HG02973 (cell line): ENCODE data around the gene TBRG1.

ENCODE experiments used
- ATAC-seq: cut with Tn5 transposase; IDR thresholded peaks from one replicate; pipeline ENCODE4 v1.9.1; 2021; ENCODE audit warnings: moderate library complexity; ENCODE audit not compliant: unreplicated experiment

The TBRG1 gene

GRCh38 chr11:124612045-124612444 is 10.6 kb upstream of the TBRG1 start:
- ATAC-seq = peak; percentile 62

GRCh38 chr11:124612567-124613246 is 10.0 kb upstream of the TBRG1 start:
- no peak for ATAC-seq

DNA sequence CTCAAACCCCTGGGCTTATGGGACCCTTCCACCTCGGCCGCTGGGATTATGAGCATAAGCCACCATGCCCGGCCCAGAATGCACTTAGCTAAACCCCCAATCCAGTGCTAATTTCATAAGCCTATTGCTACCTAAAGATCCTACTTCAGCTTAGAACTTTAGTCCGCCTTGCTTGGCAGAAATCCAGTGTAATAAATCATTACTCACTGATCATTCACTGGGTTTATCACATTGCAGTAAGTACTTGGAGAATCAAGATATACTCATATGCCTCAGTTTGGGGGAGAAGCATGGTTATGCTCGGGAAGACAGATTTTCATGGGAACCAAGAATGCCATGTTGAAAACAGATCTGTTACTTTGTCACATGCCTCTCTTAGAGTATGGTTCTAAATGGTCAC is 3.8 kb upstream of the TBRG1 start:
- ATAC-seq = no peak

- ATAC-seq = no peak
Measured at GRCh38 chr11:124623861-124624525, 1.3 kb downstream of the TBRG1 start.

DNA sequence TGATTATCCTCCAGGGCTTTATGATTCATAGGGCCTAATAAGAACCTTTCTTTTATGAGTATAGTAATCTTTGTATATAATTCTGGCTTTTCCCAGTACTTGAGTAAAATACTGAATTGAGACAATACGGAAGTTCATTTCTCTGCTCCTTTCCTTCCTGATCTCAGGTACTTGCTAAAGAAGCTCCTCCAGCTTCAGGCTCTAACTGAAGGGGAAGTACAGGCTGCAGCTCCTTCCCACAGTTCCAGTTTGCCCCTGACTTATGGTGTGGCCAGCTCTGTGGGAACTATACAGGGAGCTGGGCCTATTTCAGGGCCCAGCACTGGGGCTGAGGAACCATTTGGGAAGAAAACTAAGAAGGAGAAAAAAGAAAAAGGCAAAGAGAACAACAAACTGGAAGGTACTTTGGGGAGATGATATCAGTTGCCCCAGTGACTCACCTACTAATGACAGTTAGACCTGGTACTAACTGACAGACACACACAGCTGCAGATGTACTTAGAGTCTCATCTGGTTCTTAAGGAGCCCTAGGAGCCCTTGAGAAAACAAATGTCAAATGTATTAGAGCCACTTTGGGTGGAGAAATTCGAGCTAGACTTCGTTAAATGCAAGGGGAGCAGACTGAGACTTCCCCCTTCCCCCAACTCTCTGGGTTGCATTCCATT is 3.0 kb downstream of the TBRG1 start:
- no peak for ATAC-seq

DNA sequence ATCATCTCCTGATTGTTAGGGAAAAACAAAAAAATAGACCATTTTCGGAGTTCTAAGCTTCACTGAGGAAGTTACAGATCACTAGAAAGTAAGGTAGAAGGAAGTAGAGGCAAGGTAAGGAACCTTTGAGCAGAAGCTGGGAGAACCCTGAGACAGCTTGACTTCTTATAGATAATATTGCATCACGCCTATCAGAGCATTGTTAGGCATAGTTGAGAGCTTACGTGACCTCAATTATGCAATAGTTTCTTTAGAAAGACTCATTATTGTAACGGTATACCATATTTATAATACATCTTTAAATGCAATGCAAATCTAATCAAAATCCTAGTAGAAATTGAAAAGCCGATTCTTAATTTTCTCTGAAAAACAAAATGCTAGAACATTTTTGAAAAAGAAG is 4.9 kb downstream of the TBRG1 start:
- no peak for ATAC-seq

DNA sequence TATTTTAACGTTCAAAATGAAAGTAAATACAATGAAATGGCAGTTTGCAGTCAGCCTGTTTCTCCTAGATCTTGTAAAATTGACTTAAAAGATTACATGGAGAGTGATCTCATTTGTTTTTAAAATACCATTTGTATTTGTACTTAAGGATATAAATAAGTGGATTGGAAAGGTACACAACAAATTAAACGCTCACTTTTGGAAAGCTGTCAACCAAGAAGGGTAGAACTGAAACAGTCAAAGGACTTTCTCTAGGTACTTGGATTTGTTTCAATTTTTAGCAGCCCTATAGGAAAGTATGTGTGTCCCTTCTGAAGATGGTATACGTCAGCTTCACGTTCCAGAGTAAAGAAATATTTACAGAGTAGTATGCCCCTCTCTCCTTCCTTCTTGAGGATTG is 7.3 kb downstream of the TBRG1 start:
- no peak for ATAC-seq

DNA sequence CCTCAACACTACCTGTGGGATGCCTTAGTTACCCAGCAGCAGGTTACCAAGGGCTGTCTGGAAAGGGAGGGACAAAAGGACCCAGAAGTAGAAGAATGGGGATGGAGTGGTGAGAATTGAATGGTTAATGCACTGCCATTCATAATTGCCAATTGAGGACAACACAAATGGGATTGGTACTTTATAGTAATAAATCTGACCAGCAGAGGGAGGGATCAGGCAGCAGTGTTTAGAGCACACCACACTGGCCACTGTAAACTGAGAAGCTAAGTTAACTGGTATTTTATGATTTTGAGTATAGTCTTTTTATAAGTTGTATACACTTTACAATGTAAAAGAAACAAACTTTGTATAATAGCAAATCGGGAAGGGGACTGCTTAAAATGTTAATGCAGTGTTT is 10.7 kb downstream of the TBRG1 start:
- no peak for ATAC-seq

- ATAC-seq = no peak
Measured at GRCh38 chr11:124635932-124636331, 13.3 kb downstream of the TBRG1 start.

DNA sequence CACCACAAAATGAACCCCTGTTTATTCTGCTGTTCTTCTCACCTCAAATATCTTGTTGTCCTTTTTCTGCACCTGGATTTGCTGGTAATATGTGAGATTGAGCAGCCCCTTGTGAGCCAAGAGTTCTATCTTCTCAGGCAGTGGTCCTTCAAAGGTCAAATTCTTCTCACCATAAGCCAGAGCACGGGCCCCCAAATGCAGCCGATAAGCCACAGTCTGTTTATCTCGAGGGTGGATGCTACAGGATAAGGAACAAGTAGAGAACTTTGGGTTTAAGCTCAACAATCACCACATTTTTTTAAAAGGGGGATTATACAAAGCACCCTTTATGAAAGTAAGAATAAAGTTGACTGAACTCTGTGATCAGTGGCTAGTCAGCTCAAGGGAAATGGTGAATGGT is 15.8 kb downstream of the TBRG1 start:
- ATAC-seq = no peak

GRCh38 chr11:124639186-124639585 is 16.5 kb downstream of the TBRG1 start:
- ATAC-seq = no peak

DNA sequence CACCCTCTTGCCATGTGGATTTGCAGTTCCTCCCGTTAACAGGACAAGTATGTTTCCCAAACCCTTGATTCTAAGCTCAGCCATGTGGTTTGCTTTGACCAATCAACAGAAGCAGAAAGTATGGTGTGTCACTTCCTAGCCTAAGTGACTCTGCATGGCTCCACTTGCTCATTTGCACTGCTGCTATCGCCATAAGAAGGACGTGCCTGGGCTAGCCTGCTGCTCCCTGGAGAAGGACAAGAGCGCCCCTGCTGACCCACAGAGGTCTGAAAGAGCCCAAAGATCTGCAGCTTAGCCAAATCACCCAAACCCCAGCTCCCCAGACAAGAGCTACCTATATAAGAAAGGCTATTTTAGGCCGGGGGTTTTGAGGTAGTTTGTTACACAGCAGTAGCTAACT is 18.0 kb downstream of the TBRG1 start:
- no peak for ATAC-seq

DNA sequence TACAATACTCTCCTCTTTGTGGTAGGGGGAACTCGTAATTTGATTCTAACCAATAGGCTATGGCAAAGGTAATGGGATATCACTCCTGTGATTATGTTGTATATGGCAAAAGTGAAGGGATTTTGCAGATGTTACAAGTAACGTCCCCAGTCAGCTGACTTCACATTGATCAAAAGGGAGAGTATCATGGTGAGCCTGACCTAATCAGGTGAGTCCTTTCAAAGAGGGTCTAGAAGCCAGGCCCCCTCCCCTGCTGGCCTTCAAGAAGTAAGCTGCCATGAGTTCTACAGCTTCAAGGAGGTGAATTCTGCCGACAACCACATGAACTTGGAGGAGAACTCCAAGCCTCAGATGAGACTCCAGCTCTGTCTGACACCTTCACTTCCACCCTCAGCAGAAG is 20.0 kb downstream of the TBRG1 start:
- no peak for ATAC-seq

DNA sequence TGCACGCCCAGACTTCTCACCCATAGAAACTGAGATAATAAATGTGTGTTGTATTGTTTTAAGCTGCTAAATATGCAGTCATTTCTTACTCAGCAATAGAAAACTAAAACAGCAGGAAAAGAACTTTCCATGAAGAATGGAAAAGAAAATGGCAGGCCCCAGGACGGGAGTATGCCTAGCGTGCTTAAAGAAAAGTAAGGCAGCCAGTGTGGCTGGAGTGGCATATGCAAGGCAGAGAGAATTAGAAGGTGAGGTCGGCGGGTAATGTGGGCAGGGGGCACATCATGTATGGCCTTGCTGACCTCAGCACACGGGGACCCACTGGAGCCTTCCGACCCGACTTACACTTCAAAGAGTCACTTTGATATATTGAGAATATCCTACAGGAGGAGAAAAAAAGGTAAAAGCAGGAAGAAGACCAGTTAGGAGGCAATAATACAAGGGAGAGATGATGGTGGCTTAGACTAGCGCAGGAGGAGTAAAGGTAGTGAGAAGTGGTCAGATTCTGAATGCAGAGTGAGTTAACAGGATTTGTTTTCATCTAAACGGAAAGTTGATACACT is 20.5 kb downstream of the TBRG1 start:
- ATAC-seq = no peak

DNA sequence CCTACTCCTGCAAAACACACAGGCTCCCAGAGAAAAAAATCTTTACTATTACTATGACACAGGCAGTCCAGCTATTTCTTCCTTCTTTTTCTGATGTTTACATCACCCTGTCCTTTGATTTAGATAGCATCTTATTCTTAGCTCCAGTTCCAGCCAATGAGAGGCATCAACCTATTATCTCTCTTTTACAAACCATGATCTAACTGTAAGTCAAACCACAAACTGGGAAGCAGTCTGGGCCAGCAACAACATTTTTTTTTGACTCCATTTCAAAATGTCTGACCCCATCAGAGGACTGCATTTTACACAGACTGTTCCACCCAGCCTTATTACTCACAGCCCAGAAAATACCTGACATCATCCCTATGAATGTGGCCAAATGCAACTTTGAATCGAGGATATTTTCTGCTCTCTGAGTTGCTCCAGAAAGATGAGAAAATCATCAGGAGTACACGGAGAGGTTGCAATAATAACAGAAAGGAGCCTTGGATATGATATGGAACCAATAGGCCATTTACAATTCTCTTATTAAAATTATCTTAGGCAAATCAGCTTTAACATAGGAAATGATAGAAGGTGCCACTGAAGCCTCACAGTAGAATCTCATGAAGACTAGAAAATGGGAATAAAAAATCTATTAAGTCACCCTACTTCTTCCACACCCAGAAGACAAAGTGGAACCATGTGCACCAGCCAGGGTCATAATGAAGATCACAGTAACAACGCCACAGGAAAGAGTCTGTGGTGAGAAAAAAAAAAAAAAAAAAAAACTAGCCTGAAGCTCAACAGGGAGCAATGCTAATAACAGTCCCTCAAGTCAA is 21.2 kb downstream of the TBRG1 start:
- no peak for ATAC-seq

GRCh38 chr11:124644426-124645280 is 22.0 kb downstream of the TBRG1 start:
- peak; percentile 58 for ATAC-seq

GRCh38 chr11:124646148-124646547 is 23.5 kb downstream of the TBRG1 start:
- ATAC-seq = peak; percentile 45

- no peak for ATAC-seq
Measured at GRCh38 chr11:124648610-124649009, 25.9 kb downstream of the TBRG1 start.

GRCh38 chr11:124656774-124657630 is 34.3 kb downstream of the TBRG1 start:
- no peak for ATAC-seq
